Breast epithelium (tissue), 3 donors: Measurements from ENCODE around the gene AKT3.

ENCODE experiments used
- CTCF ChIP-seq, 3 donors: fragments of 450-650 bp; IDR thresholded peaks; one replicate each; pipeline ENCODE4 v1.5.1; 2016 to 2017; ENCODE audit warnings: antibody characterized with exemption in 3 of 3, mild to moderate bottlenecking in 3 of 3, moderate library complexity in 3 of 3
- POLR2AphosphoS5 ChIP-seq, 3 donors: sonication (generic); formaldehyde crosslinking; IDR thresholded peaks; one replicate each; pipeline ENCODE4 v1.6.1; 2017; ENCODE audit warnings: antibody characterized with exemption in 3 of 3

- TF ChIP-seq POLR2AphosphoS5 (IDR thresholded peaks at IDR 0.05) (no peak), CTCF (IDR thresholded peaks at IDR 0.05) (no peak)
Measured at GRCh38 chr1:243793298-243793697, 56.7 kb downstream of the AKT3 start.
